ENCODE results near the gene SGMS1.
"Not testable (repeated sequence)": the region's sequence is repeated elsewhere in the genome, so short reads cannot be mapped to it uniquely, and the experiment has no call there.

Gene SGMS1

DNA sequence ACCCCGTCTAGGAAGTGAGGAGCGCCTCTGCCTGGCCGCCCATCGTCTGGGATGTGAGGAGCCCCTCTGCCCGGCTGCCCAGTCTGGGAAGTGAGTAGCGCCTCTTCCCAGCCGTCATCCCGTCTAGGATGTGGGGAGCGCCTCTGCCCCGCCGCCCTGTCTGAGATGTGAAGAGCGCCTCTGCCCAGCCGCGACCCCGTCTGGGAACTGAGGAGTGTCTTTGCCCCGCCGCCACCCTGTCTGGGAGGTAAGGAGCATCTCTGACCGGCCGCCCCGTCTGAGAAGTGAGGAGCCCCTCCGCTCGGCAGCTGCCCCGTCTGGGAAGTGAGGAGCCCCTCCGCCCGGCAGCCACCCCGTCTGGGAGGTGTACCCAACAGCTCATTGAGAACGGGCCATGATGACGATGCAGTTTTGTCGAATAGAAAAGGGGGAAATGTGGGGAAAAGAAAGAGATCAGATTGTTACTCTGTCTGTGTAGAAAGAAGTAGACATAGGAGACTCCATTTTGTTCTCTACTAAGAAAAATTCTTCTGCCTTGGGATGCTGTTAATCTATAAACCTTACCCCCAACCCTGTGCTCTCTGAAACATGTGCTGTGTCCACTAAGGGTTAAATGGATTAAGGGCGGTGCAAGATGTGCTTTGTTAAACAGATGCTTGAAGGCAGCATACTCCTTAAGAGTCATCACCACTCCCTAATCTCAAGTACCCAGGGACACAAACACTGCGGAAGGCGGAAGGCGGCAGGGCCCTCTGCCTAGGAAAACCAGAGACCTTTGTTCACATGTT lies 267.9 kb downstream of the SGMS1 start:
- H3K4me3 ChIP-seq (ENCODE audit: low read depth, low read length), result not testable (repeated sequence)

DNA sequence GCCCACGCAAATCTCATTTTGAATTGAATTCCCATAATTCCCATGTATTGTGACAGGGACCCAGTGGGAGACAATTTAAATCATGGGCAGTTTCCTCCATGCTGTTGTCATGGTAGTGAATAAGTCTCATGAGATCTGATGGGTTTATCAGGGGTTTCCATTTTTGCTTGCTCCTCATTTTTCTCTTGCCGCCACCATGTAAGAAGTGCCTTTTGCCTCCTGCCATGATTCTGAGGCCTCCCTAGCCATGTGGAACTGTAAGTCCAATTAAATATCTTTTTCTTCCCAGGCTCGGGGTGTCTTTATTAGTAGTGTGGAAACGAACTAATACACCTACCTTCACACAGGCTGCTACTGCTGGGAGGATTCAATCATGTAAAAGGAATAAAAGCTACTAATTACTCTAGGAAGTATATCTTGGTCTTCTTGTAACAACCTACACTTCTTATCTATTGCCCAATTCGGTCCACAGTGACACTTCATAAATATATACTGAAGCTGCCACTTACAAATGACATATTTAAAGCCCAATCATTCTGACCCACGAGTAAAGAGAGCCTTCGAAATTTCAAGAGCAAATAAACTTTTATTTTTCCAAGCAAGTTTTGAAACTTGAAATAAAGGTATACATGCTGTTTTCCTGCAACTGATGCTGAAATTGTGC lies 272.1 kb downstream of the SGMS1 start:
- H3K4me3 ChIP-seq (ENCODE audit: low read depth, low read length), result no peak overlapping the region

- no peak overlapping the region for H3K4me3 ChIP-seq (ENCODE audit: low read depth, low read length)
Measured at GRCh38 chr10:50350366-50350765, 273.4 kb downstream of the SGMS1 start.

DNA sequence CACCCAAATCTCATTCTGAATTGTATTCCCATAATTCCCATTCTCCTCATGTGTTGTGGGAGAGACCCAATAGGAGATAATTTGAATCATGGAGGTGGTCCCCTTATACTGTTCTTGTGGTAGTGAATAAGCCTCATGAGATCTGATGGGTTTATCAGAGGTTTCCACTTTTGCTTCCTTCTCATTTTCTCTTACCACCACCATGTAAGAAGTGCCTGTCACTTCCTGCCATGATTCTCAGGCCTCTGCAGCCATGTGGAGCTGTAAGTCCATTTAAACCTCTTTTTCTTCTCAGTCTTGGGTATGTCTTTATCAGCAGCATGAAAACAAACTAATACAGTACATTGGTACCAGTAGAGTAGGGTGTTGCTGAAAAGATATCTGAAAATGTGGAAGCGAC lies 274.2 kb downstream of the SGMS1 start:
- no peak overlapping the region for H3K4me3 ChIP-seq (ENCODE audit: low read depth, low read length)

DNA sequence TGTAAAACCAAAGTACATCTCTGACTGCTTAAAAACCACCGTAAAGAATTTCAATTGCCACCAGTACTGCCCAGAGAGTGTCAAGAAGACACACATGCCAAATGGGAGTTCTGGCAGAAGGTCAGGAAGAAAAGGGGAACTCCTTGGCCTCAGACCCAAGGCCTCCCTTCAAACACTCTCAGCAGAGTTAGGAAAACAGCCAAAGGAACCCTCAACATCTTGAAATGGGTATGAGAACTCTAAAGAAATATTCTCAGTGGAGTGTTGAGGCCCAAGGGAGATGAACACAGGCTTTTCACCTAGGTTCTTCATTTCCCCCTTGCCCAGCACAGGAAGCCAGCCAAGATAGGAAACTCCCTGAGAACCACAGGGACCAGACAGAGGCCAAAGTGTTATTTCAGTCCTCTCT lies 276.4 kb downstream of the SGMS1 start:
- H3K4me3 ChIP-seq (ENCODE audit: low read depth, low read length), result no peak overlapping the region

GRCh38 chr10:50346942-50347341 lies 276.8 kb downstream of the SGMS1 start:
- no peak overlapping the region for H3K4me3 ChIP-seq (ENCODE audit: low read depth, low read length)

GRCh38 chr10:50345545-50345944 lies 278.2 kb downstream of the SGMS1 start:
- H3K4me3 ChIP-seq (ENCODE audit: low read depth, low read length), result no peak overlapping the region

- no peak overlapping the region for H3K4me3 ChIP-seq (ENCODE audit: low read depth, low read length)
Measured at GRCh38 chr10:50343702-50344331, 279.9 kb downstream of the SGMS1 start.

GRCh38 chr10:50341987-50342386 lies 281.8 kb downstream of the SGMS1 start:
- no peak overlapping the region for H3K4me3 ChIP-seq (ENCODE audit: low read depth, low read length)

DNA sequence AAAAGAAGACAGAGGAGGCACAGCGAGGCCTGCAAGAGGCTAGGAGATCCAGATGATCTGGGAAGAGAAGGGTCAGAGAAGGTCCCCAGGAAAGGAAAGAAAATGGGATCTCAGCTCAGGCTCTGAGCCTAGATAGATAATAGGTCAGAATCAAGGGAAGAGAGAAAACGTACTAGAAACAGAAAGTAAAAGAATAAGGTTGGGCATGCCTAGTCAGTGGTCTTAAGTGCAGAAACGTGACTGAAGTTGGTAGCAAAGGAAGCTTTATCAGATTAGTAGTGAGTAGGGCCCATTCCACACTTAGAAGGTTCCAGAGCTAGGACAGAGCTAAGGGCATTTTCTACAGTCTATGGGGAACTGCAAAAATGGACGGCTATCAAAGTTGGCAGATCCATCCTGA lies 287.6 kb downstream of the SGMS1 start:
- H3K4me3 ChIP-seq (ENCODE audit: low read depth, low read length), result no peak overlapping the region

DNA sequence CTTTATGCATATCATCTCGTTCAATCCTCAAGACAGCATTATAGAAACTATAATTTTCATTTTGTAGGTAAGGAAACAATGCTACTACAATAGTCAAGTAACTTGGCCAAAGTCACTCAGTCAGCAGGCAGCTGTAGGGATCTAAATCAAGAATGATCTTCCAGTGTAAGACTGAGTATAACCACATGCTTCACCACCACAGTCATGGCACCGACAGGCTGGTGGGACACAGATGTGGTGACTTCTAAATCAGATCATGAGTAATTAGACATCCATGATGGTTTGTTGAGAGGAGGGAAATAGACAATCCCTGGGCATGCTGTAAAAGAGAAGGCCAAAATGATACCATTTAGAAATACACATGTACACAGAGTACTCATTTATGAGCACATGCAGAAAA lies 288.4 kb downstream of the SGMS1 start:
- no peak overlapping the region for H3K4me3 ChIP-seq (ENCODE audit: low read depth, low read length)

DNA sequence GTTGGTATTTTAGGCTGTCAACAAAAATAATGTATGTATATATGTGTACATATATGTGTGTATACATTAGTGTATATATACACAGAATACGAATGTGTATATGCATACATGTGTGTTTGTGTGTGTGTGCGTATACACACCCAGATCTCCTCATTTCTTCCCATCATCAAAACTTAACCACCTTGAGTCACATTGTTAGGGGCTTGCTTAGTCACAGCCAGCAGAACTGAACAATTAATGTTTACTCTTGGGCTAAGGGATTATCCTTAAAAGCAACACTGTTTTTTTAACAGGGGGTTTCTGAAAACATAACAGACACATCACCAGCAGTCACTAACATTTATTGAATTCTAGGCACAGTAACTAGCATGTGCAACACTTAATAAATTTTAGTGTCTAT lies 289.5 kb downstream of the SGMS1 start:
- H3K4me3 ChIP-seq (ENCODE audit: low read depth, low read length), result no peak overlapping the region

DNA sequence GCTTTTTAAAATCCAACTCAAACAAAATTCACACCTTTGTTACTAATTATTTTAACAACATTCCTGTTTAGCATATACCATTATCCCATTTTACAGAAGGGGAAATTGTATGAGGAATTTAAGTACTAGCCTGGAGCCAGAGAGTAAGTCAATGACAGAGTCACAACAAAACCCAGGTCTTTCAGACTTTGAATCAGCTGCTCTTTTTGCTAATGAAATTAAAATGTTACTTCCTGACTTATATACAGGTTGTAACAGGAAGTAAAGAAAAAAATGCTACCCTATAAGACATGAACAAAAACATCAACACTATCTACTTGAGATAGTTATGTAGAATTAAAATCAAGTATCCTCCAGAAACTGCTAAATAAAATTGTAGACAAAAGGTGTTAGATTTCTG lies 289.9 kb downstream of the SGMS1 start:
- H3K4me3 ChIP-seq (ENCODE audit: low read depth, low read length), result no peak overlapping the region

GRCh38 chr10:50332108-50332842 lies 291.5 kb downstream of the SGMS1 start:
- H3K4me3 ChIP-seq (ENCODE audit: low read depth, low read length), result no peak overlapping the region

GRCh38 chr10:50331486-50331885 lies 292.3 kb downstream of the SGMS1 start:
- no peak overlapping the region for H3K4me3 ChIP-seq (ENCODE audit: low read depth, low read length)

- H3K4me3 ChIP-seq (ENCODE audit: low read depth, low read length), result no peak overlapping the region
Measured at GRCh38 chr10:50326757-50327701, 296.7 kb downstream of the SGMS1 start.

DNA sequence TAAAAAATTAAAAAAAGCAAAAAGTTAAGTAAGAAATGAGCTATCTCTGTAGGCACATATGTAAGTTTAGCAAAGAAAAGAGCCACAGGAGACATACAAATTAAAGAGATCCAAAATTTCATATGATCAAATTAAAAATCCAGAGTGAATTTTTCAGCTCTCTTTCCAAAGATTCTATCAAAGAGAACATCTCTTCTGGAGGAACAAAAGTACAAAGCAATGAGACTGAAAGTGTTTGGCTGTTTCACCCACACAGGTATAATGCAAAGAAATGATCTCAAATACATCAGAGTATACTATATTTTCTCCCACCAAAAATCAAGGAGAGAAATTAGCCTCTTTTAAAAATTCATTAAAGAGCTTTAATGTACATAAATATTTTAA lies 297.6 kb downstream of the SGMS1 start:
- no peak overlapping the region for H3K4me3 ChIP-seq (ENCODE audit: low read depth, low read length)

DNA sequence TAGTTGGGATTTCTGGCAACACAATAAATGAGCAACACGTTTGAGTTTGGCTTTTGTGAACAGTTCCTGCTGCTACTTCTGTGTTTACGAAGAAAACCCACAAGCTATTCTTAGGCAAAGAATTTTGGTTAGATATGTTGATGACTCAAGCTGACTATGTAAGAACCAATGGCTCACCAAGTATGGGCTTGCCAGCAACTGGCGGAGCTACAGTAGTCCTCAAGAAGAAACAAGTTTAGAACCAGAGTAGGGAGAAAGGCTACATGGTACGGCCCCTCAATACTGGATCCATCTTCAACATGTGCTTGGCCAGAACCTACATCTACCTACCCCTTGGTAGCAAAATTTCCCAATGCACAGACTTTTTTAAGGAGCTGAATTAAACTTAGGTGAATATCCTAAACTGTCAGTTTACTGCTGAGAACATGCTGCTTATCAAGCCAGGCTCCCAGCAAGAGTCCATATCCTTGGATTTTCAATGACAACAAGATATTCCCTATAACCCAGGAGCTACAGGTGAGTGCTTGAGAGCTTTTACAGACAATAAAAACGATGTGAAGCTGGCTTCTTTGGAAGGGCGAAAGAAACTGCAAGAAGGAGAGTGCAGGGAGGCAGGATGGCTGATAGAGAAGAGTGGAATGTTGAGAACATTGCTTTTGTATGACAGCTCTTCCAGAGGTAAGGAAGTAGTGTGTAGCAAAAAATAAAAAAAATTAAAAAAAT lies 298.1 kb downstream of the SGMS1 start:
- no peak overlapping the region for H3K4me3 ChIP-seq (ENCODE audit: low read depth, low read length)

- no peak overlapping the region for H3K4me3 ChIP-seq (ENCODE audit: low read depth, low read length)
Measured at GRCh38 chr10:50324680-50325393, 298.9 kb downstream of the SGMS1 start.
